GM21619 (cell line): ENCODE measurements around the gene DUSP18.
"Not testable (repeated sequence)": the region's sequence is repeated elsewhere in the genome, so short reads cannot be mapped to it uniquely, and the experiment has no call there.

ENCODE experiments used
- ATAC-seq: cut with Tn5 transposase; IDR thresholded peaks from one replicate; pipeline ENCODE4 v1.9.1; 2021; ENCODE audit not compliant: unreplicated experiment

Gene DUSP18

DNA sequence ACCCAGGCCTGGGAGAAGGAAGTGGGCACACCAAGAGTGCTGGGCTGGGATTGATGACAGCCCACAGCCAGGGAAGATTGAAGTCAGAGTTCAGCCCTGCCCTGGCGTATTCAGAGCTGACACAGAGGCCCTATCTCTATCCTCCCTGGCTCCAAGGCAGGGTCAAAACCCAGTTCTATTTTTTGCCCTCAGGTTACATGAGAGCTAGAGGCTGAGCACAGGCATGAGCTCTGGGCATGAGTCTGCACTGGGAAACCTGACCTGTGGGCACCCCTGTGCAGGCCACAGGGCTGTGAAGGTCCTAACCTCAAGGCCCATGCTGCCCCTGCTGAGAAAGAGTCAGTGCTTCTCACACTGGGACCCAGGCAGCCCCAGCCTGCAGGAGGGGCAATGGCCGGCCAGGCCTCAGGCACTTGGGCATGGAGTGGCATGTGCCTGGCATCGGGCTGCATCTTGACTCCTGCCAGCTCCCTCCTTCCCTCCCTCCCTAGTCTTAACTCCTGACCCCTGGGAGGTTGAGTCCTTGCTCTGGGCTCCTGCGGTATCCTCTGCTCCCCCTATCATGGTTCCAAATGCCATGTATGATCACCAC lies 26.7 kb downstream of the DUSP18 start:
- no peak for ATAC-seq

- no peak for ATAC-seq
Measured at GRCh38 chr22:30640361-30640760, 27.3 kb downstream of the DUSP18 start.

- ATAC-seq: no peak
Measured at GRCh38 chr22:30637701-30638114, 30.0 kb downstream of the DUSP18 start.

GRCh38 chr22:30636226-30637077 lies 31.2 kb downstream of the DUSP18 start:
- ATAC-seq: no peak

DNA sequence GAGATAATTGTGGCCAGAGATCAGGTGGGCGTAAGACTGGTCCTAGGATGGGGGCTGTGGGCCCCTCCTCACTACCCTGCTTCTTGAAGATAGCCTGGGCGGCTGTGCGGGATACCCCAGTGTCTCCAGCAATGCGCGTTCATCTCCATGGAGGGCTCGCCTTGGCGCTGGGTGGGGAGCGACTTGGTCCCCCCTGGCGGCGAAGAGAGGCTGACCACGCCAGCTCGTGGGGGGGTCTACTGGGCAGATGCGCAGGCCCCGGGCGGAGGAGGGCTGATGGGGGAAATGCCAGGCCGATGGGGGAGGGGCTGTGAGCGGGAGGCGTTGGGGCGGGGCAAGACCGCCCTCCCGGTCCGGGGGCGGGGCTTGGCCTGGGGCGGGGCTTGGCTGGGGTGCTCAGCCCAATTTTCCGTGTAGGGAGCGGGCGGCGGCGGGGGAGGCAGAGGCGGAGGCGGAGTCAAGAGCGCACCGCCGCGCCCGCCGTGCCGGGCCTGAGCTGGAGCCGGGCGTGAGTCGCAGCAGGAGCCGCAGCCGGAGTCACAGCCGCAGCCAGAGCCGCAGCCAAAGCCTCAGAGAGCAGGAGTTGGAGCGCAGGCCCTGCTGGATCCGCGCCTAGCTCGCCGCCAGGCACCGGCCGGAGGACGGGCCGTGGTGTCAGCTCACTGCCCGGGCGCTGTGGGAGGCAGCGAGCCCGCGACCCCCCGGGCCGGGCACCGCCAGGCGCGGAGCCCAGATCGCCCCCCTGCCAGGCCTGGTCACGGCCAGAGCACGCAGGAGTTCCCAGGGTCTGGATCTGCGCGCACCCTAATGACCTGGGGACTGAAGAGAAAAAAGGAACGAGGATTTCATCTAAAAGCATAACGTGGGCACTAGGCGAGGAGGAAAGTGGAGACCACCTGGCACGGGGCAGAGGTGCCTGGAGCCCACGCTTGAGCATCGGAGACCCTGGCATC lies 32.1 kb downstream of the DUSP18 start, which contains the start of gene SLC35E4:
SLC35E4 (plus strand) TSS at position 509 of the 953 bp plus-strand sequence. CDS start 670 bp downstream, outside the sequence.
- ATAC-seq: peak; percentile 60

- ATAC-seq: peak; percentile 45
Measured at GRCh38 chr22:30634471-30635233, 33.0 kb downstream of the DUSP18 start.

DNA sequence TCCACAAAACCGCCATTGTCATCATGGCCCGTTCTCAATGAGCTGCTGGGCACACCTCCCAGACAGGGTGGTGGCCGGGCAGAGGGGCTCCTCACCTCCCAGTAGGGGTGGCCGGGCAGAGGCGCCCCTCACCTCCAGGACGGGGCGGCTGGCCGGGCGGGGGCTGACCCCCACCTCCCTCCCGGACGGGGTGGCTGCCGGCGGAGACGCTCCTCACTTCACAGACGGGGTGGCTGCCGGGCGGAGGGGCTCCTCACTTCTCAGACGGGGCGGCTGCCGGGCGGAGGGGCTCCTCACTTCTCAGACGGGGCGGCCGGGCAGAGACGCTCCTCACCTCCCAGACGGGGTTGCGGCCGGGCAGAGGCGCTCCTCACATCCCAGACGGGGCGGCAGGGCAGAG lies 36.2 kb downstream of the DUSP18 start:
- ATAC-seq: not testable (repeated sequence)

DNA sequence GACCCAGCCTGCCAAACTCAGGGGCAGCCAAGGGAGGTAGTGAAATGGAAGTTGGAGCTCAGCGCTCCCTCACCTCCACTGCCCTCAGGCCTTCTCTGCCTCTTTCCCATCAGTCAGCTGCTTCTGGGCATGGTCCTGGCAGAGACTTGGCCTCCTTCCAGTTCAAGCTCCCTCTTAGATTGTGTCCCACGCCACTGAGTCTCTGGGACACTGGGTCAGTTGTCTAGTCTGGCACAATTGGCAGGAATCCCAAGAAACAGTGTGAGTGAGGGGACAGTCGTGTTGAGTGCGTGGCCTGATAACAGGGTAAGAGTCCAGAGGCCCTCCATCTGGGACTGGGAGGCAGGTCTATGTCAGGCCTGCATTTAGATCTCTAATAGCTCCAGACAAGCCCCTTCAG lies 39.2 kb downstream of the DUSP18 start:
- no peak for ATAC-seq

DNA sequence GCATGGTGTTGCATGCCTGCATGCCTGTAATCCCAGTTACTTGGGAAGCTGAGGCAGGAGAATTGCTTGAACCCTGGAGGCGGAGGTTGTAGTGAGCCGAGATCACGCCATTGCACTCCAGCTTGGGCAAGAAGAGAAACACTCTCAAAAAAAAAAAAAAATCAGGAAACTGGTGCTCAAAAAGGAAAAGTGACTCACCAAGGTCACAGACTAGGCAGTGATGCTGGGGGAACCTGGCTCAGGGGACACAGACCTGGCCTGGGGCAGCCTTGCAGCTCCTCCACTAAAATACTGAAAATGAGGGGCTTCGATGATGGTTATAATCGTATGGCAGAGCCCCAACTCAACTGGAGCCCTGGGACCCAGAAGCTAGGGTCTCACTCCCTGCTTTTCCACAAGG lies 40.2 kb downstream of the DUSP18 start:
- ATAC-seq: no peak

- no peak for ATAC-seq
Measured at GRCh38 chr22:30626413-30626812, 41.3 kb downstream of the DUSP18 start.

GRCh38 chr22:30619909-30620308 lies 47.8 kb downstream of the DUSP18 start:
- not testable (repeated sequence) for ATAC-seq

- ATAC-seq: no peak
Measured at GRCh38 chr22:30617819-30618218, 49.9 kb downstream of the DUSP18 start.

DNA sequence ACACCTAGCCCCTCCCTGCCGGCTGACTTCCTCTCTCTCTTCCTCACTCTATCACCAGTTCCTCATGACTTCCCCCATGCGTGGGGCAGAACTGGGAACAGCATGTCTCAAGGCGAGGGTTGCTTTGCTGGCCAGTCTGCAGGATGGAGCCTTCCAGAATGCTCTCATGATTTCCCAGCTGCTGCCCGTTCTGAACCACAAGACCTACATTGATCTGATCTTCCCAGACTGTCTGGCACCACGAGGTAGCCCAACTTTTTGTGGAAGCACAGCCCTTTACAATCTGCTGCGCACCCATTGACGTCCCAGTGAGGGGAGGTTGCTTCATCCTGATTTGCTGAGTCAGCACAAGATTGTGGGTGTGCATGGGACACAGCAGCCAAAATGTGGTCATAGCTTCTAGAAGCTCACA lies 52.1 kb downstream of the DUSP18 start:
- ATAC-seq: no peak

DNA sequence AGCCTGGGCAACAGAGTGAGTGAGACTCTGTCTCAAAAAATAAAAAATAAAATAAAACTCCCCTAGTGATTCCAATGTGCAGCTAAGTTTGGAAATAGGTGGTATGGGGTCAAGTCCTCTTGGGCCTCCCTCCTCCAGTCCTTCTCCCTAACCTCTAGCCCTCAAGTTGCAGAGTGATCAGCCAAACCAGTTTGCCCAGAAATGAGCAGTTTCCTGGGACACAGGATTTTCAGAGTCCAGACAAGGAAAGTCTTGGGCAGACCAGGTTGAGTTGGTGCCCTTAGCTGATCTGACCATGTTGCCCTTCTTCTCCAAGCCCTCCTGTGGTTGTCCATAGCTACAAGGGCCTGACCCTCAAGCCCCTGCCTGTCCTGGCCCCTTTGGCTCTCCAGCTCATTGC lies 52.8 kb downstream of the DUSP18 start:
- no peak for ATAC-seq

DNA sequence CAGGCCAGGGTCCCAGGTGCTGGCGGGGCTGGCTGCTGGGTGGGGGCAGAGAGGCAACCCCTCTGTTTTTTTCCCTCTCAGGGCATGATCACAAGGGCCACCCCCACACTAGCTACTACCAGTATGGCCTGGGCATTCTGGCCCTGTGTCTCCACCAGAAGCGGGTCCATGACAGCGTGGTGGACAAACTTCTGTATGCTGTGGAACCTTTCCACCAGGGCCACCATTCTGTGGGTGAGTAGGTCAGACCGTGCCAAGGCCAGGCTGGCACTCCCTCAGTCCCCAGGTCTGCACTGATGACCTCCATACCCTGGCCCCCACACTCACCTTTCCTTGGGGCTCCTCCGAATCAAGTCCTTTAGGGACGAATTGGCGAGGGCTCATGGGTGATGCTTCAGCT lies 53.4 kb downstream of the DUSP18 start:
- ATAC-seq: no peak

GRCh38 chr22:30612789-30613188 lies 54.9 kb downstream of the DUSP18 start:
- ATAC-seq: no peak
